Prostate gland (tissue), 2 donors: ENCODE measurements around the gene CIB1.

ENCODE experiments used
- POLR2A ChIP-seq: fragments of 450-650 bp; IDR thresholded peaks from one replicate; pipeline ENCODE4 v1.6.1; 2016; ENCODE audit warnings: antibody characterized with exemption, mild to moderate bottlenecking
- POLR2AphosphoS5 ChIP-seq: sonication (generic); formaldehyde crosslinking; IDR thresholded peaks from one replicate; pipeline ENCODE4 v1.6.1; 2017; ENCODE audit warnings: antibody characterized with exemption
- TF ChIP-seq, protein P1 (sequence below), 4 experiments: fragments of 200-600 bp in 2 of 4; fragments of 450-650 bp in 2 of 4; sonication (generic) in 2 of 4; IDR thresholded peaks; 1 replicate in 3 of 4; 2 replicates in 1 of 4; pipeline ENCODE4 v1.5.1; 2016 to 2019; ENCODE audit warnings: antibody characterized with exemption in 4 of 4, mild to moderate bottlenecking in 2 of 4, moderate library complexity in 2 of 4

DNA sequence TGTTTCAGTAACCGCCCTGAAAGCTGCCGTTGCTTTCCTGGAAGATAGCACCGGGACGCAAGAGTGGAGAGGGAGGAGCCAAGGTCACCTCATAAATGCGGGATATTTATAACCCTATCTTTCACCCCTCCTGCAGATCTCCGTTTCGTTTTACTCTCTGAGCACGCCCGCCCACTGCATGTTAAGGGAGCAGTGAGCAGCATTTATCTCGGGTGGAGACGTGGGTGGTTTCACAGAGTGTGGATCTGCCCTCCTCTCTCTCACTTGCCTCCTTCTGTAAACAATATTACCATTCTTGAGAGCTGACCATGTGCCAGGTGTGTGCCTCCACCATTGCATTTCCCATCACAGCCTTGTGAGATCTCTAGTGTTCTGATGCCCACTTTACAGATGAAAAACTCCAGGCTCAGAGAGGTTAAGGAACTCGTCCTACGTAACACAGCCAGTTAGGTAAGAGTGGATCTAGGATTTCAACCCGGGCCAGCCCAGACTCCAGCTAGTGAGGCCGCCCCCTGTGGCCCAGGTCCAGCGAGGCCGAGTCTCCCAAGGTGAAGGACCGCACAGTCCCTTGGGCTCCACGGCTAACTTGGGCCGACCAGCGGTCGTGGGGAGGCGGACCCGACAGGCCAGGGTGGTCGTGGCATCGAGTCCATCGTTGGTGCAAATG is 49.5 kb downstream of the CIB1 start:
- TF ChIP-seq, protein P1, sequence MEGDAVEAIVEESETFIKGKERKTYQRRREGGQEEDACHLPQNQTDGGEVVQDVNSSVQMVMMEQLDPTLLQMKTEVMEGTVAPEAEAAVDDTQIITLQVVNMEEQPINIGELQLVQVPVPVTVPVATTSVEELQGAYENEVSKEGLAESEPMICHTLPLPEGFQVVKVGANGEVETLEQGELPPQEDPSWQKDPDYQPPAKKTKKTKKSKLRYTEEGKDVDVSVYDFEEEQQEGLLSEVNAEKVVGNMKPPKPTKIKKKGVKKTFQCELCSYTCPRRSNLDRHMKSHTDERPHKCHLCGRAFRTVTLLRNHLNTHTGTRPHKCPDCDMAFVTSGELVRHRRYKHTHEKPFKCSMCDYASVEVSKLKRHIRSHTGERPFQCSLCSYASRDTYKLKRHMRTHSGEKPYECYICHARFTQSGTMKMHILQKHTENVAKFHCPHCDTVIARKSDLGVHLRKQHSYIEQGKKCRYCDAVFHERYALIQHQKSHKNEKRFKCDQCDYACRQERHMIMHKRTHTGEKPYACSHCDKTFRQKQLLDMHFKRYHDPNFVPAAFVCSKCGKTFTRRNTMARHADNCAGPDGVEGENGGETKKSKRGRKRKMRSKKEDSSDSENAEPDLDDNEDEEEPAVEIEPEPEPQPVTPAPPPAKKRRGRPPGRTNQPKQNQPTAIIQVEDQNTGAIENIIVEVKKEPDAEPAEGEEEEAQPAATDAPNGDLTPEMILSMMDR (IDR thresholded peaks at IDR 0.05): peak in 1 of 4 experiments; percentile 8
- TF ChIP-seq POLR2A: peak; percentile 47
- TF ChIP-seq POLR2AphosphoS5: peak; percentile 94
